HCT116 (cell line): ENCODE data around the gene COG2. TPM values are rescaled to one million over a fixed set of nuclear protein-coding genes. Genes with fewer than 3 reads are reported as not detected.

Experiments used
- ATAC-seq: fragments of 200-7000 bp; cut with Tn5 transposase; 2 replicates; pipeline ENCODE4 v1.9.1; 2020; ENCODE audit warnings: mild to moderate bottlenecking, moderate library complexity
- BruUV-seq: library from RNA; stranded (reverse); fragments of 400-500 nt; replicated peaks from 2 replicates; lab custom pipeline; 2021; lab: Mats Ljungman, UMichigan
- CTCF ChIA-PET: fragments of 300-600 bp; sonication (Branson Sonifier 250); formaldehyde crosslinking; loops from one replicate; lab custom pipeline; 2021; ENCODE audit warnings: antibody characterized with exemption; lab: Charles Lee
- POLR2A ChIA-PET: fragments of 300-600, 350-600 bp; sonication (Branson Sonifier 250); formaldehyde crosslinking; loops from one replicate; lab custom pipeline; 2021; ENCODE audit warnings: antibody characterized with exemption; lab: Charles Lee
- RAD21 ChIA-PET, 2 experiments: fragments of 300-600 bp; sonication (Branson Sonifier 250); formaldehyde crosslinking; loops; one replicate each; lab custom pipeline; 2023; ENCODE audit warnings: low total read pairs in 2 of 2; ENCODE audit not compliant: uncharacterized antibody in 2 of 2, unreplicated experiment in 2 of 2, low non-redundant PET in 1 of 2; lab: Charles Lee
- DNase-seq: peaks from one replicate; pipeline ENCODE4 v3.0.0-alpha.2; 2010; ENCODE audit warnings: low read depth, low spot score
- H2AFZ ChIP-seq: fragments of 200-600 bp; shearing (Covaris generic), sonication (generic); 2 replicates; pipeline ENCODE4 v1.6.1; 2017; ENCODE audit warnings: low read depth, mixed run types, mixed read lengths, antibody characterized with exemption, low read length; ENCODE audit not compliant: poor library complexity, severe bottlenecking
- H3K27ac ChIP-seq: 2 replicates; pipeline ENCODE4 v1.5.1; 2012; ENCODE audit warnings: low read depth, low read length
- H3K27me3 ChIP-seq: fragments of 200-600 bp; sonication (generic); 2 replicates; pipeline ENCODE4 v1.6.1; 2016; ENCODE audit warnings: mixed run types, low read length, mixed read lengths; ENCODE audit not compliant: insufficient read depth
- H3K36me3 ChIP-seq, 2 experiments: fragments of 200-500 bp in 1 of 2; fragments of 200-600 bp in 1 of 2; sonication (Bioruptor generic) in 1 of 2; sonication (generic) in 1 of 2; 2 replicates each; pipeline versions ENCODE4 v1.5.1 to v1.6.1; 2014 to 2016; ENCODE audit warnings: low read length in 2 of 2, inconsistent platforms in 1 of 2, mixed read lengths in 1 of 2, mixed run types in 1 of 2; ENCODE audit not compliant: insufficient read depth in 2 of 2, control insufficient read depth in 1 of 2
- H3K4me1 ChIP-seq, 2 experiments: fragments of 200-600 bp in 1 of 2; sonication (generic) in 1 of 2; 2 replicates each; pipeline versions ENCODE4 v1.5.1 to v1.6.1; 2012 to 2017; ENCODE audit warnings: low read length in 2 of 2, inconsistent platforms in 1 of 2, mild to moderate bottlenecking in 1 of 2, mixed read lengths in 1 of 2, mixed run types in 1 of 2, moderate library complexity in 1 of 2; ENCODE audit not compliant: insufficient read depth in 2 of 2, control insufficient read depth in 1 of 2
- H3K4me2 ChIP-seq: fragments of 200-600 bp; sonication (generic); 2 replicates; pipeline ENCODE4 v1.6.1; 2017; ENCODE audit warnings: mixed run types, low read length, mixed read lengths
- H3K4me3 ChIP-seq, 2 experiments: fragments of 200-600 bp in 1 of 2; sonication (generic) in 1 of 2; replicated peaks in 1 of 2; 2 replicates each; pipeline ENCODE4 v1.5.1; 2011 to 2016; ENCODE audit warnings: low read length in 2 of 2, control low read depth in 1 of 2, low read depth in 1 of 2, mild to moderate bottlenecking in 1 of 2, mixed read lengths in 1 of 2, mixed run types in 1 of 2
- H3K79me2 ChIP-seq: fragments of 200-600 bp; sonication (generic); 2 replicates; pipeline ENCODE4 v1.6.1; 2017; ENCODE audit warnings: mild to moderate bottlenecking, mixed run types, low read length, moderate library complexity, mixed read lengths; ENCODE audit not compliant: insufficient read depth
- H3K9ac ChIP-seq: fragments of 200-600 bp; sonication (generic); 2 replicates; pipeline ENCODE4 v1.6.1; 2016; ENCODE audit warnings: low read length, mixed read lengths
- H3K9me2 ChIP-seq: fragments of 200-600 bp; sonication (generic), shearing (Covaris generic); 2 replicates; pipeline ENCODE4 v1.6.1; 2017; ENCODE audit warnings: mixed run types, mild to moderate bottlenecking, moderate library complexity; ENCODE audit not compliant: insufficient read depth
- H3K9me3 ChIP-seq, 2 experiments: fragments of 200-500 bp in 1 of 2; fragments of 200-600 bp in 1 of 2; sonication (Bioruptor generic) in 1 of 2; sonication (generic) in 1 of 2; 2 replicates each; pipeline ENCODE4 v1.6.1; 2014 to 2017; ENCODE audit warnings: low read length in 2 of 2, mixed read lengths in 2 of 2, inconsistent platforms in 1 of 2, low read depth in 1 of 2, mild to moderate bottlenecking in 1 of 2, mixed run types in 1 of 2, moderate library complexity in 1 of 2; ENCODE audit not compliant: control insufficient read depth in 1 of 2, insufficient read depth in 1 of 2
- H4K20me1 ChIP-seq: fragments of 200-600 bp; sonication (generic), shearing (Covaris generic); 2 replicates; pipeline ENCODE4 v1.6.1; 2017; ENCODE audit warnings: mixed run types, mild to moderate bottlenecking, moderate library complexity; ENCODE audit not compliant: insufficient read depth
- ATF3 ChIP-seq: IDR thresholded peaks from 2 replicates; pipeline ENCODE4 v1.6.1; 2012
- CEBPB ChIP-seq: IDR thresholded peaks from 2 replicates; pipeline ENCODE4 v1.6.1; 2012; ENCODE audit warnings: low read depth
- EGR1 ChIP-seq: IDR thresholded peaks from 2 replicates; pipeline ENCODE4 v1.6.1; 2012; ENCODE audit warnings: low read depth
- EZH2 ChIP-seq: fragments of 200-600 bp; sonication (generic); IDR thresholded peaks from 2 replicates; pipeline ENCODE4 v1.6.1; 2017; ENCODE audit warnings: antibody characterized with exemption, mixed run types
- EZH2phosphoT487 ChIP-seq: fragments of 200-600 bp; IDR thresholded peaks from 2 replicates; pipeline ENCODE4 v1.6.1; 2018; ENCODE audit warnings: antibody characterized with exemption, borderline replicate concordance
- MAX ChIP-seq: IDR thresholded peaks from 2 replicates; pipeline ENCODE4 v1.6.1; 2012
- POLR2A ChIP-seq: IDR thresholded peaks from 2 replicates; pipeline ENCODE4 v1.7.0; 2011; ENCODE audit warnings: borderline replicate concordance; ENCODE audit not compliant: insufficient read depth, insufficient read length; ENCODE audit errors: extremely low read depth
- RAD21 ChIP-seq: IDR thresholded peaks from 2 replicates; pipeline ENCODE4 v1.6.1; 2012; ENCODE audit warnings: low read depth, mild to moderate bottlenecking
- SRF ChIP-seq: IDR thresholded peaks from 2 replicates; pipeline ENCODE4 v1.6.1; 2012; ENCODE audit warnings: low read depth
- TCF7L2 ChIP-seq: IDR thresholded peaks from 2 replicates; pipeline ENCODE4 v1.7.0; 2011; ENCODE audit warnings: borderline replicate concordance, inconsistent platforms; ENCODE audit not compliant: insufficient read depth, insufficient read length; ENCODE audit errors: extremely low read depth
- ZBTB33 ChIP-seq: IDR thresholded peaks from 2 replicates; pipeline ENCODE4 v1.6.1; 2011; ENCODE audit warnings: mild to moderate bottlenecking, low read length, moderate library complexity; ENCODE audit not compliant: insufficient replicate concordance; ENCODE audit errors: extremely low read depth
- ZFX ChIP-seq: fragments of 450-650 bp; IDR thresholded peaks from 2 replicates; pipeline ENCODE4 v1.6.1; 2017
- ZNF274 ChIP-seq: fragments of 200-500 bp; sonication (Bioruptor generic); IDR thresholded peaks from 2 replicates; pipeline ENCODE4 v1.6.1; 2014; ENCODE audit warnings: mild to moderate bottlenecking, low read depth, low read length, inconsistent platforms
- intact Hi-C: fragments of 100-400 bp; cut with micrococcal nuclease; formaldehyde crosslinking; loops from 2 replicates; pipeline ENCODE4 v1.10.0; 2022
- total RNA-seq: library from RNA; stranded (reverse); gene quantifications from one replicate; pipeline ENCODE4 v1.2.1, GENCODE V29; 2021; ENCODE audit not compliant: unreplicated experiment

The COG2 gene
- total RNA-seq, 1 experiment from 2014 or later = 28.6 TPM

- Histone ChIP-seq H3K9ac (no peak overlapping the region), H4K20me1 (no peaks in the 10 kb centered on the region), H3K27me3 (no peaks in the 10 kb centered on the region), H3K4me3 (no peak overlapping the region), H3K36me3 (no peaks in the 10 kb centered on the region), H3K27ac (no peak overlapping the region), H3K9me3 (no peaks in the 10 kb centered on the region; a peak in 1 of 4 replicates), H3K4me1 (peaks cover 0 to 5% of the 10 kb centered on the region in 2 experiments; a peak in 2 of 4 replicates), H3K4me2 (no peak overlapping the region), H2AFZ (no peak overlapping the region), H3K9me2 (no peaks in the 10 kb centered on the region), H3K79me2 (no peaks in the 10 kb centered on the region)
- POLR2A ChIA-PET = no interaction called here
- CTCF ChIA-PET = no interaction called here
- ATAC-seq (no peak), DNase-seq (no peak)
- intact Hi-C loops = no loop called here
- RAD21 ChIA-PET = no interaction called here
- BruUV-seq = no TSS peak
- TF ChIP-seq ZNF274 (no peak), EZH2phosphoT487 (no peak), EZH2 (no peak), CEBPB (no peak), ZFX (no peak), SRF (no peak), POLR2A (no peak), TCF7L2 (no peak), RAD21 (no peak), MAX (no peak), ZBTB33 (no peak), EGR1 (no peak), ATF3 (no peak)
These were observed 88.7 kb downstream of the COG2 start for GRCh38 chr1:230730977-230731376.
